Fibroblast of skin of back (primary cell): ENCODE results near the gene C1orf74. TPM values are rescaled to one million over a fixed set of nuclear protein-coding genes. Genes with fewer than 3 reads are reported as not detected.
A peak's percentile ranks its signal among the peaks of the same experiment; 100 is the strongest.

Experiments
- DNase-seq: peaks from one replicate; pipeline ENCODE4 v3.0.0-alpha.2; 2013
- polyA plus RNA-seq, 2 experiments: library from polyadenylated mRNA; unstranded; fragments of 120-200 nt; gene quantifications; one replicate each; pipeline ENCODE4 v1.2.1, GENCODE V29; 2013; ENCODE audit not compliant: insufficient read length in 2 of 2

The C1orf74 gene
- polyA plus RNA-seq (2013, experiment 1 of 2; ENCODE audit: insufficient read length), result 2.0 TPM
- polyA plus RNA-seq (2013, experiment 2 of 2; ENCODE audit: insufficient read length), result 1.8 TPM

DNA sequence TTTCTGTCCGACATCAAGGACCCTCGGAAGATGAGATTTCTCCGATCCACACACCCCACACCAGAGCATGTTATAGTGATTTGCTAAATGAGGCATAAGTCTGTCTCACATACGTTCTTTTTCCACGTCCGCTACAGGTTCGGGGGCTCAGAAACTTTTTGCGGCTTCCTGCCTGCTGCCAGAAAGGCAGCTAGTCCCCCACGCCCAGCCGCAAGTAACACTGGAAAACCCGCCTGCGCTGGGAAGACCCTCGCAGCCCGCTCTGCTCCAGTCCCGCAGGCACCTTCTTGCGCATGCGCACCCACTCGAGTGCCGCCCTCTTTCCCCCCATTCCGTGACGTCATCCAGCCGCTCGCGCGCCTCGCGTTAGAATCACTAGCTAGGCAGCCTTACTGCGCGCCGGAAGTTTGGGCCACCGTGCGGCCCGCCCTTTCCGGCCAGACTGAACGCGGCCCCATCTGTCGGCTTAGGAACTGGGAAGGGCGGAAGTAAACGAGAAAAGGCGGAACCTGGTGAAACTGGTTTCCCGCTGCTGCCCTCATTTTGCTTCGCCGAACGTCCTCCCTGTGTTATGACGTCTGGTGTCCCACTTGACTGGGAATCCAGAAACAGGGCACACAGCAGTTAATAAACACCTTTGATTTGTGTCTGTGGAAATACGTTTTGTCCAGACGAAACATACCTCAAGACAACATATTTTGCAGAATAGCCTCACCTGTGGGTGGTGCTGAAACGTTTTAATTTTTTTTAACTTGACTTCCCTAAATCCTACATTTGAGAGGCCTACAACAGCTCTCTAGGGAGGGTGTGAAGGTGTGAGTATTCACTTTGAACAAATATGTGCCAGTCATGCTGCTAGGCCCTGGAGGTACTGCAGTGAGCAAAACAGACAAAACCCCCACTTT is at the start of gene C1orf74:
TSS of gene C1orf74 (minus strand) at position 295 of the 905 bp plus-strand sequence. CDS start 925 bp downstream, outside the sequence.
- DNase-seq, result peak; percentile 98

DNA sequence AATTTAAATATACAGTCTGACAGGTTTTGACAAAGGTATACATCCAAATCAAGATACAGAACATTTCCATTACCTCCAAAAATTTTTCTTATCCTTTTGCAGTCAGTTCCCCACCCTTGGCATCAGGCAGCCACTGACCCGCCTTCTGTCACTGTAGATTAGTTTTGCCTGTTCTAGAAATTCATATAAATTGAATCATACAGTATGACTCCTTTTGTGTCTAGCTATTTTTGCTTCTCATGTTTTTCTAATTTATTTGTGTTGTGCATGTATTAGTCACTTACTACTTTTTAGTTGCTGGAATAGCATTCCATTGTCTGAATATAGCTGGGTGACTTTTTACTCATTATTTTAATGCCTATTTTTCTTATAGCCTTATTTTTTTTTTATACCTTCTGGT is 47.3 kb upstream of the C1orf74 start:
- peak; percentile 88 for DNase-seq

- DNase-seq, result no peak
Measured at GRCh38 chr1:209830722-209831121, 46.4 kb upstream of the C1orf74 start.

DNA sequence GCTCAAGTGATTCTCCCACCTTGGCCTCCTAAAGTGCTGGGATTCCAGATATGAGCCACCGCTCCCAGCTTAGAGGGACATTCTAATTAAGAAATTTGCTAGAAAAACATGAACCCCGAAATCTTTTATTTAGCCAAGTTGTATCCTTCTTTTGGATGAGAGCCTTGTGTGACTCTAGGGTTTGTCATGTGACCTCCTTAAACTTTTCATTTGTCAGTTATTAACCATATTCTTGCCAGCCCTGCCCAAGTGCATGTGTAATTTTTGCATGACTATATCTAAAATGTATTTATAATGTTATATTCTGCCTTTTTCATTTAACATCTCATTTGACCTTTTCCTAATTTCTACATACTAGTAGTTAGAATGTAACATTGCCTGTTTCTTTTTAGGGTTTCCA is 45.4 kb upstream of the C1orf74 start:
- no peak for DNase-seq

- peak; percentile 96 for DNase-seq
Measured at GRCh38 chr1:209827384-209828262, 43.3 kb upstream of the C1orf74 start, which contains the start of gene UTP25. Gene UTP25 (plus strand): TSS chr1:209827972. CDS start chr1:209828064, 92 bp downstream.

DNA sequence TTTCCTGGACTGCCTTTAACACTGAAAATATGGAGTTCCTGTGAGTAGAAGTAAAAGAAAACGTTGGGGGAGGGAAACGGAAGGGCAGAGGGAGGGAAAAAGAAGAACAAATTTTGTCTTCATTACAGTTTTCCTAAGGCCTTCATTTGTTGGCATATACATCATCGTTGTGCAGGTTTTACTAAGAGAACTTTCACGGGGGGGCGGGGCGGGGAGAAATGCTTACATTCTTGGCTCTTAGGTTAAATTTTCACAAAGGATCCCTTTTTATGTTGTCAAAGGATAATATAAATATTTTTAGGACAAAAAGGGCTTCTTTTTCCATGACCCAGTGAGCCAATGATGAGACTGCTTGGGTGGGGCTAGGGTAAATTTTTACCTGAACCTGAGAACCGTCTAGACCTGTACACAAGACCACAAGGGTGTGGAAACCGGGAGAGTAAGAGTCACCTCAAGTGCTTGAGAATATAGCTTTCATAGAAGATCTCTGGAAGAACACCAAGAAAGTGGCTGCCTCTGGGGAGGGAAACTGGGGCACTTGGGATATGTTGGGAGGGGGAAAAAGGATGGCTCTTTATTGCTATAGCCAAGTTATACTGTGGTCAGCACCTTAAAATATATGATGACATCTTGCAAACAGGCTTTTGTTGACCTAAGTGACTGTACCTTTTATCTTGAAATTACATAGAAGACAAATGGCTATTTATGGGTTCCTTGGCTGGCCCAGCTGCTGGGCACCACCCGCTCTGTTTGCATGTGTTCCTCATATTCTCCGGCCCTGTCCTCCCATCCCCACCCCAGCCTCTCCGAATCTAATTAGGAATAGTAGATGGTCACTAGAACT is 41.5 kb upstream of the C1orf74 start:
- DNase-seq, result no peak

DNA sequence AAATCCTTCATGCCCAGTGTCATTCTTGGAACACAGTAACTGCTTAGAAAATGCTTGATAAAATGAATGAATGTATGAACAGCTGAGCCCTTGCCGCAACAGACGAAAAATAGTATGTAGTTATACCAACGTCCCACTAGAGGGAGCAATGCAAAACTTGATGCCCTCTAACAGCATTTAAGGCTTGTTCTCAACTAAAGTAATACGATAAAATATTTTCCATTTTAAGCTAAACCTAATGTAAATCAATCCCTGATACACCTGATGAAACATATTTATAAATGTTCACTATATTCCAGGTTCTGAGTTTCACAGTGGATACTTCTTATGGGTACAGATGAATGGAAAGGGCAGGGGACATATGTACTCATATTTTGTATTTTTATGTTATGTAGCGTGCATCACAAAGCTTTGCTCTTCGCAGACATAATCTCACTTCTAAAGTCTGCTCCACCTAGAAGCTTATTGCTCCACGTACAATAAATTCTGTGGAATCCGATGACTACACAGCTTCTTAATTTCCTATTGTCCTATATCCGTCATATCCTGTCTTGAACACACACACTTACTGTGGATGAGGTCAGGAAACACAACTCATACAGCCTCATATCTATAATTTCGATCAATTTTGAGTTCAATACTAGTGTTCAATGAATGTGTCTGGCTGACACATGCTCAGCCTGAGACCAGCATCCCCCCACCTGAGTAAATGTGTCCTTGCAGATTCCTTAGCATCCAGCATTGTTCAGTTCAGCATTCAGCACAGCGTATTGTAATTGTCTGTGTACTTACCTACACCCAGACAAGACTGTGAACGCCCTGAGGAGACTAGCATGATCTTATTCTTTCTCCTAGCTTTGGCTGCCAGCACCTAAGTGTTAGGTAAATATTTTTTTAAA is 39.0 kb upstream of the C1orf74 start:
- DNase-seq, result peak; percentile 73

- no peak for DNase-seq
Measured at GRCh38 chr1:209822706-209823105, 38.3 kb upstream of the C1orf74 start.

GRCh38 chr1:209820986-209821385 is 36.6 kb upstream of the C1orf74 start:
- no peak for DNase-seq

GRCh38 chr1:209819058-209819457 is 34.7 kb upstream of the C1orf74 start:
- DNase-seq, result no peak

DNA sequence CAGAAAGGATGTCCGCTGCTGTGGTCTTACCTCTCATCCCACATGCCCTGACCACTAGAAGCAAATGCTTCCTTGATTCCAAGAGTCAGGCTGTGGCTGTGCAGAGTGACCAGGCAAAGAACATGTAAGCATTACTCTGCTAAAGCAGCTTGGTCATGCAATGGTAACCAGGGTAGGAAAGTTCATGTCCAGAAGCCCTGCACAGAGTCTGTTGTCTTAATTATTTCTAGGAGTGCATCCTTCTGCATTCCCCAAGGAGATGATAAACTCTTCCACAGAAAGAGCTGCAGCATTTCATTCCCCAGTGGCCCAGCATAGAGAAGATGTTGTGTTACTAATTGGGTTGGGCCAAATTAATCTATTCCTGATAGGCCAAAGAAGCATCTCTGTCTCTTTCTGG is 33.3 kb upstream of the C1orf74 start:
- DNase-seq, result no peak

GRCh38 chr1:209816923-209817322 is 32.6 kb upstream of the C1orf74 start:
- no peak for DNase-seq

GRCh38 chr1:209815931-209816341 is 31.6 kb upstream of the C1orf74 start:
- DNase-seq, result no peak

- no peak for DNase-seq
Measured at GRCh38 chr1:209815490-209815889, 31.1 kb upstream of the C1orf74 start.

GRCh38 chr1:209813902-209814301 is 29.5 kb upstream of the C1orf74 start:
- no peak for DNase-seq

- DNase-seq, result no peak
Measured at GRCh38 chr1:209810783-209811182, 26.4 kb upstream of the C1orf74 start.

GRCh38 chr1:209809611-209810010 is 25.3 kb upstream of the C1orf74 start:
- no peak for DNase-seq

GRCh38 chr1:209808059-209808581 is 23.8 kb upstream of the C1orf74 start:
- DNase-seq, result peak; percentile 95

GRCh38 chr1:209807509-209807908 is 23.1 kb upstream of the C1orf74 start:
- DNase-seq, result no peak

DNA sequence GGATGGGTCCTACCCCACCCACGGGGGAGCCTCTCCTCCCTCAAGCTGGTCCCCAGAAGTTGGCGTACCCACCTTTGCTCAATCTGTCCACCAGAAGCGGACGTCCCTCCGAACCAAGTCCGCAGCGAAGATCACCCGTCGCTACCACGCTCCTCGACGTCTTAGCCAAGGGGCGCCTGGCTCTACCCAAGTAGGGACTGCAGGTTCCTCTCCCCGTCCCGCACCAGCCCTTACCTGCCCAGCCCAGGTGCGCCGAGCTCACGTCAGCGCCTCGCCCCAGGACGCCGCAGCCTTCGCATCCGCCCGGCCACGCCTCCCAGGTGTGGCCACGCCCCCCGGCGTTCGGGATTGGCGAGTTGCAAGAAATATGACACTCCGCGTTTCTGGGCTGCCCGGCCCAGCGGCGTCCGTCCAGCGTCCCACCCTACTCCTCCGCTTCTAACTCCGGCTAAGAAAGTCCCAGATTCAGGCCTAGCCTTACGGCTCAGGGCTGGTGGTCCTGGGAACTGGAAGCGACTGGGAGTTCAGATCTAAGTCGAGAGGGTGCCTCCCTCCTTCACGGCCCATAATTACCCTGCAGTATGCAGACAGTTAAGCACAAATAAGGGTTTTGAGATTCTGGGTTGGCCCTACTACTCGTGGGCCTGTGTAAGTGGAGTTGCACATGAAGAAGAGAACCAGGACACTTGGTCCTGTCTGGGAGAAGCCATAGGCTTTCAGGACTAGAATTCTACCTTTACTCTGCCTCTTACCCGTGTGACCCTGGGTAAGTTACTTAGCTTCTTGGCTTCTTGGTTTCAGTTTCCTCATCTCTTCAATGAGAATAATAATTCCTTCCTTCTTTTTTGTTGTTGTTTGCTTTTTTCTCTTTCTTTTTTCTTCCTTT is 21.8 kb upstream of the C1orf74 start, which contains the start of gene IRF6:
TSS of gene IRF6 (minus strand) at position 268 of the 886 bp plus-strand sequence. CDS start 4,729 bp downstream, outside the sequence.
- DNase-seq, result peak; percentile 74
